Measurements from ENCODE around the gene TUFM.
"Not testable (repeated sequence)": the region's sequence is repeated elsewhere in the genome, so short reads cannot be mapped to it uniquely, and the experiment has no call there.

Gene TUFM

GRCh38 chr16:28846080-28846932 is at the start of gene TUFM:
Gene TUFM (minus strand): TSS chr16:28846348. CDS start chr16:28846269, 79 bp downstream.
- DNase-seq (ENCODE audit: low read depth): peak; percentile 93

GRCh38 chr16:28895609-28896008 is 49.5 kb upstream of the TUFM start:
- no peak for DNase-seq (ENCODE audit: low read depth)

GRCh38 chr16:28893291-28893690 is 47.1 kb upstream of the TUFM start:
- DNase-seq (ENCODE audit: low read depth): no peak

GRCh38 chr16:28891964-28892890 is 46.1 kb upstream of the TUFM start:
- no peak for DNase-seq (ENCODE audit: low read depth)

- not testable (repeated sequence) for DNase-seq (ENCODE audit: low read depth)
Observed at GRCh38 chr16:28890355-28890754, 44.2 kb upstream of the TUFM start.

GRCh38 chr16:28886945-28887344 is 40.8 kb upstream of the TUFM start:
- no peak for DNase-seq (ENCODE audit: low read depth)

- no peak for DNase-seq (ENCODE audit: low read depth)
Observed at GRCh38 chr16:28884045-28884444, 37.9 kb upstream of the TUFM start.

GRCh38 chr16:28883221-28883996 is 37.3 kb upstream of the TUFM start:
- no peak for DNase-seq (ENCODE audit: low read depth)

GRCh38 chr16:28882551-28883160 is 36.5 kb upstream of the TUFM start:
- DNase-seq (ENCODE audit: low read depth): no peak

- DNase-seq (ENCODE audit: low read depth): not testable (repeated sequence)
Observed at GRCh38 chr16:28881565-28881964, 35.4 kb upstream of the TUFM start.

GRCh38 chr16:28880955-28881354 is 34.8 kb upstream of the TUFM start:
- no peak for DNase-seq (ENCODE audit: low read depth)

- no peak for DNase-seq (ENCODE audit: low read depth)
Observed at GRCh38 chr16:28880589-28880915, 34.4 kb upstream of the TUFM start.

GRCh38 chr16:28879841-28880588 is 33.9 kb upstream of the TUFM start:
- peak; percentile 80 for DNase-seq (ENCODE audit: low read depth)

- no peak for DNase-seq (ENCODE audit: low read depth)
Observed at GRCh38 chr16:28879261-28879840, 33.2 kb upstream of the TUFM start.

- no peak for DNase-seq (ENCODE audit: low read depth)
Observed at GRCh38 chr16:28878083-28878926, 32.2 kb upstream of the TUFM start, which contains the start of gene ATP2A1. Gene ATP2A1 (plus strand): TSS chr16:28878488. CDS start chr16:28878672, 184 bp downstream.

- no peak for DNase-seq (ENCODE audit: low read depth)
Observed at GRCh38 chr16:28877655-28878000, 31.5 kb upstream of the TUFM start.

- DNase-seq (ENCODE audit: low read depth): no peak
Observed at GRCh38 chr16:28876973-28877654, 31.0 kb upstream of the TUFM start.

GRCh38 chr16:28876019-28876659 is 30.0 kb upstream of the TUFM start:
- DNase-seq (ENCODE audit: low read depth): no peak
